ENCODE results near the gene CCDC87. TPM values are rescaled to one million over a fixed set of nuclear protein-coding genes. Genes with fewer than 3 reads are reported as not detected.

The CCDC87 gene
- total RNA-seq, 1 donor from 2014 or later: not detected

DNA sequence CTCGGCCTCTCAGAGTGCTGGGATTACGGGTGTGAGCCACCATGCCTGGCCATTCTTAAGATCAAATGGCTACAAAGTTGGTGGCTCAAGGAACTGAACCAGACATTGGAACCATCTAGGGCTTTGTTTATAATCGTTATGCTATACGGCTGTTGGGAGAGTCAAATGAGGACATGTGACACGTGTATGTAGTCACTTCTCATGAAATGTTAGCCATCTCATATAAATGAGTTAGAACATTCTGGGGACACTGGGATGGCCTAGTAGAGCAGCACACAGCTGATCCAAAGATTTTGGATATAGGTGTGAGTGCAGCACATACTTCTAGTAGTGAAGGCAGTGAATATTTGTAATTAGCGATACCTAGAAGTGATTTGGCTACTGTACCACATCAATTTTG lies 39.0 kb upstream of the CCDC87 start:
- no peak overlapping the region for H3K27ac ChIP-seq (ENCODE audit: low read depth, low read length)
- peaks cover 3 to 12% (median 7%) of the 10 kb centered on the region in 3 donors for H3K4me1 ChIP-seq (ENCODE audit: control insufficient read depth in 3 of 3, insufficient read depth in 3 of 3, low read length in 3 of 3)

GRCh38 chr11:66629356-66629755 lies 36.5 kb upstream of the CCDC87 start:
- Histone ChIP-seq H3K27me3 (ENCODE audit: control insufficient read depth in 3 of 3, insufficient read depth in 3 of 3, low read length in 3 of 3) (no peaks in the 10 kb centered on the region), H3K9me3 (ENCODE audit: control insufficient read depth in 3 of 3, low read length in 3 of 3) (no peaks in the 10 kb centered on the region), H3K27ac (ENCODE audit: low read depth, low read length) (no peak overlapping the region), H3K4me3 (ENCODE audit: low read length in 3 of 3) (no peak overlapping the region), H3K4me1 (ENCODE audit: control insufficient read depth in 3 of 3, insufficient read depth in 3 of 3, low read length in 3 of 3) (peaks cover 3 to 15% (median 7%) of the 10 kb centered on the region in 3 donors), H3K9ac (ENCODE audit: low read depth in 1 of 3, low read length in 3 of 3) (no peak overlapping the region), H3K36me3 (ENCODE audit: control insufficient read depth in 3 of 3, insufficient read depth in 3 of 3, low read length in 3 of 3) (peaks cover 41 to 56% (median 50%) of the 10 kb centered on the region in 3 donors)

More for the DNA sequence above, 39.0 kb upstream of the CCDC87 start:
- Histone ChIP-seq H3K4me3 (ENCODE audit: low read length in 3 of 3) (no peak overlapping the region), H3K9ac (ENCODE audit: low read depth in 1 of 3, low read length in 3 of 3) (no peak overlapping the region), H3K27me3 (ENCODE audit: control insufficient read depth in 3 of 3, insufficient read depth in 3 of 3, low read length in 3 of 3) (no peaks in the 10 kb centered on the region), H3K9me3 (ENCODE audit: control insufficient read depth in 3 of 3, low read length in 3 of 3) (no peaks in the 10 kb centered on the region), H3K36me3 (ENCODE audit: control insufficient read depth in 3 of 3, insufficient read depth in 3 of 3, low read length in 3 of 3) (peaks cover 17 to 31% (median 26%) of the 10 kb centered on the region in 3 donors)

DNA sequence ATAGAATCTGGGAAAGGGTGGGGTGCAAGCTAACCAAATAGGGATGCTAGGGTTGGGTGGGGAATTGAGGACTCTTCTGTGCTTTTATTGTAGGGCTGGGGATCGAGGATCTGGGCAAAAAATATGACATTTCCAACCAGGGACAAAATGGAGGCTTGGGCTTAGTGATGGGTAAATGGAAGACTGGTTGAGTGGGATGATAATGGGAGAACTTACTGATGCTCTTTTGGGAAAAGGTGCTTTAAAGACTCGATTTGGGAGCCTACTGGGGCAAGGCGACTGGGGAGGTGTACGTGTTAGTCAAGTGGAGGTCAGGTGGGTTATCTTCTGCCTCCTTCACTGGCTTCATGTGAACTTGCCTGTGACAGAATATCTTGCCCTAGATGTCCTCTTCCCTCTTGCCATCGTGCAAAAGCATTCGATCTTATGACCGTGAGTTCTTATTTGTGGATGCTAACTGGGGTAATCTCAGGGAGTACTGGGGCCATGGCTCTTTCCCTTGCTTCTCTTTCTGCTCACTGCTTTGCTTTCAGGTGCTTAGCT lies 35.3 kb upstream of the CCDC87 start:
- Histone ChIP-seq H3K9ac (ENCODE audit: low read depth in 1 of 3, low read length in 3 of 3) (no peak overlapping the region), H3K4me3 (ENCODE audit: low read length in 3 of 3) (no peak overlapping the region), H3K27ac (ENCODE audit: low read depth, low read length) (no peak overlapping the region), H3K36me3 (ENCODE audit: control insufficient read depth in 3 of 3, insufficient read depth in 3 of 3, low read length in 3 of 3) (peaks cover 50 to 67% (median 60%) of the 10 kb centered on the region in 3 donors), H3K9me3 (ENCODE audit: control insufficient read depth in 3 of 3, low read length in 3 of 3) (no peaks in the 10 kb centered on the region), H3K27me3 (ENCODE audit: control insufficient read depth in 3 of 3, insufficient read depth in 3 of 3, low read length in 3 of 3) (no peaks in the 10 kb centered on the region), H3K4me1 (ENCODE audit: control insufficient read depth in 3 of 3, insufficient read depth in 3 of 3, low read length in 3 of 3) (peaks cover 11 to 28% (median 19%) of the 10 kb centered on the region in 3 donors)

DNA sequence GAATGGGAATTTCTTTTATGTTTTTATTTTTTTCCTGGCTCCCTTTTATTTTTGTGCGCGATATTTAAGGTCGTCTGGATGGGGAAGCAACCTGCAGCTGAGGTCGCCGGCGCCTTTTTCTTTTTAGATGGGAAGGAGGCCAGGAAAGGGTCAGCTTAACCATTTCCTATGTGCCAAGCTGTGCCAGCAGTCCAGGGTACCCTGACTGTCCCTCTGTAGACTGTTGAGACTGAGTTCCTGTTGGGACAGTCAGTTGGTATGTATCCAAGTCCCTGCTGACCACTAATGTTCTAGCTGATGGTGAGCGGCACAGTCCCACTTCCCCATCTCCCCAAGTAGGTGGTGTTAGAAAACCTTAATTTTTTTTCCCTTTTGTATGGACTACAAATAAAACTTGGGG lies 34.1 kb upstream of the CCDC87 start:
- Histone ChIP-seq H3K9me3 (ENCODE audit: control insufficient read depth in 3 of 3, low read length in 3 of 3) (no peaks in the 10 kb centered on the region), H3K9ac (ENCODE audit: low read depth in 1 of 3, low read length in 3 of 3) (no peak overlapping the region), H3K27me3 (ENCODE audit: control insufficient read depth in 3 of 3, insufficient read depth in 3 of 3, low read length in 3 of 3) (no peaks in the 10 kb centered on the region), H3K27ac (ENCODE audit: low read depth, low read length) (no peak overlapping the region), H3K4me3 (ENCODE audit: low read length in 3 of 3) (no peak overlapping the region), H3K36me3 (ENCODE audit: control insufficient read depth in 3 of 3, insufficient read depth in 3 of 3, low read length in 3 of 3) (peaks cover 52 to 72% (median 60%) of the 10 kb centered on the region in 3 donors), H3K4me1 (ENCODE audit: control insufficient read depth in 3 of 3, insufficient read depth in 3 of 3, low read length in 3 of 3) (peaks cover 20 to 34% (median 29%) of the 10 kb centered on the region in 3 donors)

- no peaks in the 10 kb centered on the region for H3K27me3 ChIP-seq (ENCODE audit: control insufficient read depth in 3 of 3, insufficient read depth in 3 of 3, low read length in 3 of 3)
Observed at GRCh38 chr11:66626382-66626781, 33.5 kb upstream of the CCDC87 start.

GRCh38 chr11:66625752-66626149 lies 32.9 kb upstream of the CCDC87 start:
- Histone ChIP-seq H3K36me3 (ENCODE audit: control insufficient read depth in 3 of 3, insufficient read depth in 3 of 3, low read length in 3 of 3) (peaks cover 52 to 71% (median 60%) of the 10 kb centered on the region in 3 donors), H3K27ac (ENCODE audit: low read depth, low read length) (no peak overlapping the region)

More at GRCh38 chr11:66626382-66626781, 33.5 kb upstream of the CCDC87 start:
- Histone ChIP-seq H3K4me1 (ENCODE audit: control insufficient read depth in 3 of 3, insufficient read depth in 3 of 3, low read length in 3 of 3) (peaks cover 22 to 37% (median 28%) of the 10 kb centered on the region in 3 donors), H3K27ac (ENCODE audit: low read depth, low read length) (no peak overlapping the region), H3K4me3 (ENCODE audit: low read length in 3 of 3) (no peak overlapping the region), H3K9ac (ENCODE audit: low read depth in 1 of 3, low read length in 3 of 3) (no peak overlapping the region), H3K36me3 (ENCODE audit: control insufficient read depth in 3 of 3, insufficient read depth in 3 of 3, low read length in 3 of 3) (peaks cover 52 to 71% (median 60%) of the 10 kb centered on the region in 3 donors), H3K9me3 (ENCODE audit: control insufficient read depth in 3 of 3, low read length in 3 of 3) (no peaks in the 10 kb centered on the region)

GRCh38 chr11:66625041-66625751 lies 32.3 kb upstream of the CCDC87 start:
- Histone ChIP-seq H3K9me3 (ENCODE audit: control insufficient read depth in 3 of 3, low read length in 3 of 3) (no peaks in the 10 kb centered on the region), H3K36me3 (ENCODE audit: control insufficient read depth in 3 of 3, insufficient read depth in 3 of 3, low read length in 3 of 3) (peaks cover 52 to 71% (median 60%) of the 10 kb centered on the region in 3 donors), H3K27ac (ENCODE audit: low read depth, low read length) (no peak overlapping the region), H3K4me1 (ENCODE audit: control insufficient read depth in 3 of 3, insufficient read depth in 3 of 3, low read length in 3 of 3) (peaks cover 27 to 42% (median 35%) of the 10 kb centered on the region in 3 donors), H3K9ac (ENCODE audit: low read depth in 1 of 3, low read length in 3 of 3) (no peak overlapping the region), H3K27me3 (ENCODE audit: control insufficient read depth in 3 of 3, insufficient read depth in 3 of 3, low read length in 3 of 3) (no peaks in the 10 kb centered on the region), H3K4me3 (ENCODE audit: low read length in 3 of 3) (no peak overlapping the region)

More at GRCh38 chr11:66625752-66626149, 32.9 kb upstream of the CCDC87 start:
- no peak overlapping the region for H3K4me3 ChIP-seq (ENCODE audit: low read length in 3 of 3)
- no peaks in the 10 kb centered on the region for H3K9me3 ChIP-seq (ENCODE audit: control insufficient read depth in 3 of 3, low read length in 3 of 3)
- H3K4me1 ChIP-seq (ENCODE audit: control insufficient read depth in 3 of 3, insufficient read depth in 3 of 3, low read length in 3 of 3): peaks cover 27 to 42% (median 35%) of the 10 kb centered on the region in 3 donors
- no peaks in the 10 kb centered on the region for H3K27me3 ChIP-seq (ENCODE audit: control insufficient read depth in 3 of 3, insufficient read depth in 3 of 3, low read length in 3 of 3)
- H3K9ac ChIP-seq (ENCODE audit: low read depth in 1 of 3, low read length in 3 of 3): no peak overlapping the region

DNA sequence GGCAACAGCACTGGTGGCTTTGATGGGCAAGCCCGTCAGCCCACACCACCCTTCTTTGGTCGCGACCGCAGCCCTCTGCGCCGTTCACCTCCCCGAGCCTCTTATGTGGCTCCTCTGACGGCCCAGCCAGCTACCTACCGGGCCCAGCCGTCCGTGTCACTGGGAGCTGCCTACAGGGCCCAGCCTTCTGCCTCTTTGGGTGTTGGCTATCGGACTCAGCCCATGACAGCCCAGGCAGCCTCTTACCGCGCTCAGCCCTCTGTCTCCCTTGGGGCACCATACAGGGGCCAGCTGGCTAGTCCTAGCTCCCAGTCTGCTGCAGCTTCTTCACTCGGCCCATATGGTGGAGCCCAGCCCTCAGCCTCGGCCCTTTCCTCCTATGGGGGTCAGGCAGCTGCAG lies 31.6 kb upstream of the CCDC87 start:
- H3K27me3 ChIP-seq (ENCODE audit: control insufficient read depth in 3 of 3, insufficient read depth in 3 of 3, low read length in 3 of 3): no peaks in the 10 kb centered on the region
- no peak overlapping the region for H3K27ac ChIP-seq (ENCODE audit: low read depth, low read length)
- H3K36me3 ChIP-seq (ENCODE audit: control insufficient read depth in 3 of 3, insufficient read depth in 3 of 3, low read length in 3 of 3): peaks cover 52 to 65% (median 53%) of the 10 kb centered on the region in 3 donors
- no peaks in the 10 kb centered on the region for H3K9me3 ChIP-seq (ENCODE audit: control insufficient read depth in 3 of 3, low read length in 3 of 3)
- H3K4me3 ChIP-seq (ENCODE audit: low read length in 3 of 3): no peak overlapping the region
- no peak overlapping the region for H3K9ac ChIP-seq (ENCODE audit: low read depth in 1 of 3, low read length in 3 of 3)
- H3K4me1 ChIP-seq (ENCODE audit: control insufficient read depth in 3 of 3, insufficient read depth in 3 of 3, low read length in 3 of 3): peaks cover 27 to 46% (median 35%) of the 10 kb centered on the region in 3 donors

- H3K9ac ChIP-seq (ENCODE audit: low read depth in 1 of 3, low read length in 3 of 3): peak overlapping the region; percentile 8 to 99 (median 28)
- H3K9me3 ChIP-seq (ENCODE audit: control insufficient read depth in 3 of 3, low read length in 3 of 3): no peaks in the 10 kb centered on the region
- no peaks in the 10 kb centered on the region for H3K27me3 ChIP-seq (ENCODE audit: control insufficient read depth in 3 of 3, insufficient read depth in 3 of 3, low read length in 3 of 3)
- peaks cover 46 to 61% (median 52%) of the 10 kb centered on the region in 3 donors for H3K4me1 ChIP-seq (ENCODE audit: control insufficient read depth in 3 of 3, insufficient read depth in 3 of 3, low read length in 3 of 3)
- H3K4me3 ChIP-seq (ENCODE audit: low read length in 3 of 3): peak overlapping the region; percentile 14 to 100 (median 96)
- peaks cover 7 to 14% (median 10%) of the 10 kb centered on the region in 3 donors for H3K36me3 ChIP-seq (ENCODE audit: control insufficient read depth in 3 of 3, insufficient read depth in 3 of 3, low read length in 3 of 3)
- peak overlapping the region; percentile 96 for H3K27ac ChIP-seq (ENCODE audit: low read depth, low read length)
Observed at GRCh38 chr11:66619080-66619554, 26.3 kb upstream of the CCDC87 start.

All from skeletal muscle tissue (tissue), 4 donors.